Ascending aorta (tissue), 2 donors: ENCODE measurements around the gene LIPK. TPM values are rescaled to one million over a fixed set of nuclear protein-coding genes. Genes with fewer than 3 reads are reported as not detected.

Experiments
- DNase-seq, 2 donors: peaks; one replicate each; pipeline ENCODE4 v3.0.0-alpha.2; 2019; ENCODE audit warnings: low spot score in 2 of 2
- H3K27ac ChIP-seq, 2 donors: fragments of 200-600 bp; sonication (generic); one replicate each; pipeline ENCODE4 v1.5.1; 2016 to 2017; ENCODE audit warnings: mild to moderate bottlenecking in 1 of 2
- H3K27me3 ChIP-seq: fragments of 200-600 bp; sonication (generic); one replicate; pipeline ENCODE4 v1.5.1; 2017
- H3K36me3 ChIP-seq, 2 donors: fragments of 200-600 bp; sonication (generic); one replicate each; pipeline ENCODE4 v1.5.1; 2016
- H3K4me1 ChIP-seq, 2 donors: fragments of 200-600 bp; sonication (generic); one replicate each; pipeline ENCODE4 v1.5.1; 2016 to 2017; ENCODE audit warnings: mild to moderate bottlenecking in 1 of 2
- H3K4me3 ChIP-seq, 2 donors: fragments of 200-600 bp; sonication (generic); one replicate each; pipeline ENCODE4 v1.5.1; 2016 to 2017; ENCODE audit warnings: mild to moderate bottlenecking in 1 of 2
- H3K9me3 ChIP-seq, 2 donors: fragments of 200-600 bp; sonication (generic); one replicate each; pipeline ENCODE4 v1.5.1; 2016
- CTCF ChIP-seq, 3 experiments: fragments of 200-600 bp in 2 of 3; fragments of 450-650 bp in 1 of 3; sonication (generic) in 2 of 3; IDR thresholded peaks; one replicate each; pipeline ENCODE4 v1.5.1; 2016 to 2019; ENCODE audit warnings: antibody characterized with exemption in 3 of 3, mild to moderate bottlenecking in 1 of 3, moderate library complexity in 1 of 3
- intact Hi-C: fragments of 100-400 bp; cut with DNase I; formaldehyde crosslinking; loops from one replicate; pipeline ENCODE4 v1.15.1; 2023
- total RNA-seq: library from RNA; depleted of rRNA; stranded (reverse); fragments of >200 nt; gene quantifications from one replicate; pipeline ENCODE4 v1.1.0, GENCODE V29; 2016

Gene LIPK
- total RNA-seq, 1 donor from 2014 or later, result not detected

GRCh38 chr10:88800152-88801125, 94.4 kb downstream of the LIPK start:
- no peaks in the 10 kb centered on the region for H3K36me3 ChIP-seq
- intact Hi-C loops, result no loop called here
- no peak overlapping the region for H3K4me3 ChIP-seq
- H3K9me3 ChIP-seq, result no peaks in the 10 kb centered on the region
- no peak for TF ChIP-seq CTCF (IDR thresholded peaks at IDR 0.05)
- no peak for DNase-seq
- no peaks in the 10 kb centered on the region for H3K27me3 ChIP-seq
- H3K27ac ChIP-seq, result no peak overlapping the region
- H3K4me1 ChIP-seq, result no peaks in the 10 kb centered on the region

Other genes starting within 250 kb of the LIPK start
- 12.1 TPM for gene RNLS, start 122.9 kb upstream of the LIPK start, total RNA-seq
- not detected for gene LIPJ, start 119.5 kb upstream of the LIPK start, total RNA-seq
- gene LIPF, start 41.8 kb upstream of the LIPK start, total RNA-seq, result 7.1 TPM
- gene LIPN, start 53.8 kb downstream of the LIPK start, total RNA-seq, result not detected
- gene LIPM, start 96.5 kb downstream of the LIPK start, total RNA-seq, result not detected
- gene ANKRD22, start 145.6 kb downstream of the LIPK start, total RNA-seq, result not detected
- gene STAMBPL1, start 174.0 kb downstream of the LIPK start, total RNA-seq, result 37.0 TPM
- 5,316 TPM for gene ACTA2, start 246.5 kb downstream of the LIPK start, total RNA-seq